Activated T-cell treated with anti-CD3 and anti-CD28 coated beads for 4 hours (primary cell): Measurements from ENCODE around the gene FA2H.
"Not testable (repeated sequence)": the region's sequence is repeated elsewhere in the genome, so short reads cannot be mapped to it uniquely, and the experiment has no call there.

Source experiments
- DNase-seq: peaks from one replicate; pipeline ENCODE4 v3.0.0-alpha.2; 2020

Gene FA2H

DNA sequence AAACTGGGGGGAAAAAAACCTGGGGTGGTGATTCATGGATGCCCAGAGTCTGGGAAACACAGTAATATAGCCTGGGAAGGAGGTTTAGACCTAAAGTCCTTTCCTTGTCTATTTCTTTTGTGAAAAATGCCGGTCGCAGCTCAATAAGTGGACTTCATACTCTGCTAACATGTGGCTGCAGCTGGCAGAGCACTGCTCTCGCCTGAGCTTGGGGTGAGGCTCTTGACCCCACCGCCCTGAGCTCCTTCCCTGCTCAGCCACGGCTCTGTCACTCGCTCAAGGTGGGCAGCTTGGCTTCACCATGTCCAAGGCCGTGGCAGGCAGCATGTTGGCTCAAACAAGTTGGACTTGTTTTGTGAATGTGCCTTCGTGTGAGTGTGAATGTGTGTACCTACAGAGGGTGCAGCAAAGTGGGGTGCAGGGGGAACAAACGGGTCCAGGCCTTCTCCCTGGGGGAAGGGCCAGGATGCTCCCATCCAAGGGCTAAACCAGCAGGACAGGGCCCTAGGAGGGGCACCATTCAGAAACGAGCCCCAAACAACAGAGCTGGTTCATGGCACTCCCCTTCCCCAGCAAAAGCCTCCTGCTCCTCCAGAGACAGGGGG lies 4.9 kb downstream of the FA2H start:
- no peak for DNase-seq

- DNase-seq = no peak
These were observed 6.4 kb downstream of the FA2H start for GRCh38 chr16:74768239-74768638.

- no peak for DNase-seq
These were observed 6.9 kb downstream of the FA2H start for GRCh38 chr16:74767749-74768148.

DNA sequence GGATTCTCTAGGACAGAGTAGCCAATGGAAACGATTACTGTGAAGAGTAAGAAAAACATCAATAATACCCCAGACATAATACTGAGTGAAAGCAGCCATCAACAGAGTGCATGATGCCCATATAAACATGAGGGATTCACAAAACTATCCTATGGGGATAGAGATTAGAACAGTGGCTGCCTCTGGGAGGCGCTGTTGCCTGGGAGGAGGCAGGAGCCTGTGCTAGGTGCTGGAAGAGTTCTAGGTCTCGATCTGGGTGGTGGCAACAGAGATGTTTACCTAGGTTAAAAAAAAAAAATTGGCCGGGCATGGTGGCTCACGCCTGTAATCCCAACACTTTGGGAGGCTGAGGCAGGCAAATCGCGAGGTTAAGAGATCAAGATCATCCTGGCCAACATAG lies 7.9 kb downstream of the FA2H start:
- no peak for DNase-seq

GRCh38 chr16:74764184-74764583 lies 10.4 kb downstream of the FA2H start:
- not testable (repeated sequence) for DNase-seq

DNA sequence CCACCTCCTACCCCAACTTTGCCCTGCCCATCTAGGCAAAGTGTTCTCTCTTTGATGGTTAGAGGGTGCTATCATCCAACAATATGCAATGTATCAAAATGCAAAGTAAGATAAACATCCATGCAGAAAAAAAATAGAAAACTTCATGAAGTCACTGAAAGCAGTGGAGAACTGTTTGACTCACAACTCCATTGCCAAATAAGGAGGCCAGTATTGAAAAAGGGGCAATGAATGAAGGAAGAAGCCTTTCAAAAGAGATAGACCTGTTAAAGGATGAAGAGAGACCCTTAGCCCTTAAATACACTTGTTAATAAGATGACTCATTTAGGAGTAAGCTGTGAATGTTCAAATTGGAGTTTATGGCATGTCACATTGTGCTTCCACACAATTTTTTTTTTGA lies 13.0 kb downstream of the FA2H start:
- DNase-seq = no peak

GRCh38 chr16:74760007-74760767 lies 14.4 kb downstream of the FA2H start:
- no peak for DNase-seq

GRCh38 chr16:74759564-74759963 lies 15.1 kb downstream of the FA2H start:
- DNase-seq = no peak

GRCh38 chr16:74758801-74759200 lies 15.8 kb downstream of the FA2H start:
- DNase-seq = no peak

DNA sequence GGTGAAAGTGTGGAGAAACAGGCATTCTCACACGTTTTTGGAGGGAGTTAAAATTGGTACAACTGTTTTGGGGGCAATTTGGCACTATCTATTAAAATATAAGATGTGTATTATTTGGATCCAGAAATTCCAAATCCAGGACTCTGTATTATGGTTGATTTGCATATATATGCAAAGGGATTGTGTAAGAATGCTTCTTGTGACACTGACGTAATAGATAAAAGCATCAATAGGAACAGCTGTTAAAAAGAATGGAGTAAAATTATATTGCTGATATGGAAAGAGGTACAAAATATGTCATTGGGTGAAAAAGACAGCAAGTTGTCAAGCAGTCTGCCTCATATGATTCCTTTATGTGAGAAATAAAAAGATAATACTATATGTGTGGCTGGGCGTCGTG lies 17.3 kb downstream of the FA2H start:
- no peak for DNase-seq

- no peak for DNase-seq
These were observed 18.4 kb downstream of the FA2H start for GRCh38 chr16:74756203-74756602.

DNA sequence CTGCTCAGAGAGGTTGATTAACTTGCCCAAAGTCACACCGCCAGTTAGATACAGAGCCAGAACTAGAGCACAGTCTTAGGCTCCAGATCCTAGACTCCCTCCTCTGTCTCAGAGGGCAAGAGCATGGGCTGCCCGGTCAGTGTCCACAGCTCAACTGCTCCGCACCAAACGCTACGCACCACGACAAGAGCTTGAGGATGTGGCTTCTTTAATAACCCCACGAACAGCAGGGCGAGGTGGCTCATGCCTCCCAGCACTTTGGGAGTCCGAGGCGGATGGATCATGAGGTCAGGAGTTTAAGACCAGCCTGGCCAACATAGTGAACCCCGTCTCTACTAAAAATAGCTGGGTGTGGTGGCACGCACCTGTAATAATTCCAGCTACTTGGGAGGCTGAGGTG lies 21.4 kb downstream of the FA2H start:
- DNase-seq = no peak

GRCh38 chr16:74752756-74753155 lies 21.9 kb downstream of the FA2H start:
- DNase-seq = no peak

DNA sequence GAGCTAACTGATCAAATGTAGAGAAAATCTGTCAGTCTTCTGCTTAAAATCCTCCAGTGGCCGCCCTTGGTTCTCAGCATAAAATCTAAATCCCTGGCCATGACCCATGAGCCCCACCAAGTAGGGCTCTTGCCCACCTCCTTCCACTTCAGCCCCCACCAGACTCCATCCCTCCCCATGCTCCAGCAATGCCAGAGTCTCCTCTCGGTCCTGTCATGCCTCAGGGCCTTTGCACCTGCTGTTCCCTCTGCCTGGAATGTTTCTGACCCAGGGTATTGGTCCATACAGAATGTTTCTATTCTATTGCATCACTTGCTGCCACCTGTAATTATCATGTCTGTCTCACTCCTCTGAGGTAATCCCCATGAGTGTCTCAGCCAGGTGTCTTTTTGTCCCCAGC lies 22.4 kb downstream of the FA2H start:
- DNase-seq = no peak

- no peak for DNase-seq
These were observed 23.0 kb downstream of the FA2H start for GRCh38 chr16:74751658-74752057.

DNA sequence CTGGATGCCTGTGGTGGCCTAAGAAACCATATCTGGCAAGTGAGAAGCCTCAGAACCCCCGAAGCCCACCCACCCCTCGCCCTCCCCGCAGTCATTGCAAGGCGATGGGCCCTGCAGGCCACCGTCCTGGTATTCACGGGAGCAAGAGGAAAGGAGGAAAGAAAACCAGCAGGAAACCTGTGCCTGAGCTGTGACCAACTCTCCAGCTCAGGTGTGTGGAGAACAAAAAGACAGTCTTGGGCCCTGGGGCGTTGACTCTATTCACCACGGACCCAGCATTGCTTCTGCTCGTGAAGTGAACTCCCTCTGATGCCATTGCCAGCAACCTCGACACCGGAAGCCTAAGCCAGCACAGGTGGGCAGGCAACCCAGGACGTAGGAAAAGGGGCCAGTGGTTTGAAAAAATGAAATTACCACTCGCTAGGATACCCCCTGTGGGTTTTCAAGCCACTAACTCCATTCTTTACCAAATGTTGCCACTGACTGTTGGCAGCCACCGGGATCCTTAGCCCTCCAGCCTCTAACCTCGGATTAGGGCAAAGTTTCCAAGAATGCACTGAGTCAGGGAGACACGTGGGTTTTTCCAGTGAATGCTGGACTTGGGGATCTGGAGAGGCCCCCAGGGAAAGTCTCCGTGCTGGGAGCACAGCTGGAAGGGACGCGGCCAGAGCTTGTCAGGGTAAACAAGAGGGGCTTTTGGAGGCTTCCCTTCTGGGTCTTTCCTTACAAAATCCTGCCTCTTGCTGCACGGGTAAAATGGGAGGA lies 25.1 kb downstream of the FA2H start:
- no peak for DNase-seq

DNA sequence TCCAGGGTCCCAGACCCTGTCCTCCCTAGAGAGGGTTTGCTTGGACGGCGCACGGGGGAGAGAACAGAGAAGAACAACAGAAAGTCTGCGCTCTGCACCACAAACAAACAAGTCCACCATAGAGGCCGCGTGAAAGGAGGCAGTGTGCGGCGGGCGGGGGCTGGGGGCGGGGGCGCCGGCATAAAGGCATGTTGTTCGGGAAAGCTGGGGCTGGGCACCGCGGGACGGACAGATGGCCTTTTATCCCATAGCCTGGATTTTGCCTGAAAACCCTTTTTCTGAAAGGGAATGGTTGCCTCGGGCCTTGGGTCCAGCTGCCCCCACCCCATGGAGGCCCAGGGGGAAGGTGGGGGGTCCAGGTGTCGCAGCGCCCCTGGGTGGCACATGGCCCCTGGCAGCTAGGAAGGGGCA lies 26.0 kb downstream of the FA2H start:
- DNase-seq = no peak

- no peak for DNase-seq
These were observed 26.7 kb downstream of the FA2H start for GRCh38 chr16:74747716-74748615.

GRCh38 chr16:74745926-74746325 lies 28.7 kb downstream of the FA2H start:
- DNase-seq = no peak

- DNase-seq = no peak
These were observed 29.5 kb downstream of the FA2H start for GRCh38 chr16:74745109-74745615.

DNA sequence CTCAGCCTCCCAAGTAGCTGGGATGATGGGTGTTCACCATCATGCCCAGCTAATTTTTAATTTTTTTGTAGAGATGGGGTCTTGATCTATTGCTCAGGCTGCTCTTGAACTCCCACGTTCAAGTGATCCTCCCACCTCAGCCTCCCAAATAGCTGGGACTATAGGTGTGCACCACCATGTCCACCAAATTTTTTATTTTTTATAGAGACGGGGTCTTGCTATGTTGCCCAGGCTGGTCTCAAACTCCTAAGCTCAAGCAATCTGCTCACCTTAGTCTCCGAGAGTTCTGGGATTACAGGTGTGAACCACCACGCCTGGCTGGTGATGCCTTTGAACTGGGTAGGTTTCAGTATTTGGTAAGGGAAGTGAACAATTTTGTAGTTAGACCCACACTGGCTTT lies 30.1 kb downstream of the FA2H start:
- no peak for DNase-seq

DNA sequence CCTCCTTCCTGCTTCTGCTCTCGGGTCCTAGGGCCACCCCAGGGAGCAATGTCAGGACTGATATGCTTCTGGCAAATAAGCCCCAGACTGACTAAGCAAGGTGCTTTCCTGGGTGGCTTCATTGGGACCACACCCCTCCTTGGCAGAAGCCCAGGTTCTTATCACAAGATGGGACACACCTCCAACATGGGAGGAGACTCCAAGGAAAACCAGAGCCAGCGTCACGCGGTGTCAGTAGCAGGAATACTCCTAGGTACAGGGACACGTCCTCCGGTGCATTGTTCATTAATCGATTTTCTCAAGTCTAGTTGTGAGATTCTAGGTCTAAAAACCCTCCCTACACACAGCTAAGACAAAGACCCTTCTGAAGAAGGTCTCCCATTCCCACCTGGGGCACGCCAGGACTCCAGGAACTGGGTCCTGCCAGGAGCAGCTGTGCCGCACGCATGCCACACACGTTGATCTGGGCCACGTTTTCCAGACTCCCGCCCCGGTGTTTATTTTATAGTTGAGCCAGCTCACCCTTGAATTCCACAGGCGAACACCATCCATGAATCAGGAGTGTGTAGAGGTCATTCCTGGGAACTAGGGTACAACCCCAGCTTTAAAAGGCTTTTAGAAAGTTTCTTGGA lies 30.8 kb downstream of the FA2H start:
- no peak for DNase-seq
